Measurements from ENCODE around the gene QARS1. TPM values are rescaled to one million over a fixed set of nuclear protein-coding genes. Genes with fewer than 3 reads are reported as not detected.

QARS1 gene
- total and polyA plus RNA-seq, 10 donors: 174 to 329 (median 221) TPM

DNA sequence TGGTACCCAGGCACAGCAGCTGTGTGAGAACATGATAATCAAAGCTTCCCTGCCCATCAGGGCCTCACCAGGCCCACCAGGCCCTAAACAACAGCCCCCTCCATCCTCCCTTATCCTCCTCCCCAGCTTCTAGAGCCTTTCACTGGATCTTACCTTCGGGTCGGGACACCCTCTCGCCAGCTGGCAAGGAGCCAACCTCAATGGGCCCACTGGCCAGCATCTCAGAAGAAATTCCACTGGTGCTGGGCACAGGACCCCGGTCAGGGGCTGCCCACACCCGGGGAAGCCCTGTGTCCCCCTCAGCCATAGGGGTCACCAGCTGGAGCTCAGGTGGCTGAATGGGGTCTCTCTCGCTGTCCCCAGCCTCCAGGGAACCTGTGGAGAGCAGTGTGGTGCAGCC is 6.8 kb upstream of the QARS1 start:
- Histone ChIP-seq H3K9me3 (no peaks in the 10 kb centered on the region), H3K36me3 (peaks cover 16 to 98% (median 90%) of the 10 kb centered on the region in 6 donors), H3K4me3 (no peak overlapping the region), H3K27me3 (replicated peaks in 1 of 7) (no peaks in the 10 kb centered on the region), H3K4me1 (peaks cover 0 to 10% (median 0%) of the 10 kb centered on the region in 6 donors), H3K27ac (no peak overlapping the region)
- 73 to 99% (median 89%) methylated on average over 3 to 6 of the region's 6 CpGs for WGBS, 5 donors
- no peak for TF ChIP-seq POLR2AphosphoS5 (IDR thresholded peaks at IDR 0.05)
- TF ChIP-seq CTCF (IDR thresholded peaks at IDR 0.05 in 8 of 11, conservative IDR thresholded peaks at IDR 0.05 in 3 of 11): no peak
- no peak for TF ChIP-seq POLR2A (IDR thresholded peaks at IDR 0.05)
- intact Hi-C loops (cut with DNase I; ENCODE audit: low total_unique reads): no loop called here
- DNase-seq: no peak

- Histone ChIP-seq H3K9me3 (no peaks in the 10 kb centered on the region), H3K4me3 (no peak overlapping the region), H3K27me3 (replicated peaks in 1 of 7) (no peaks in the 10 kb centered on the region), H3K27ac (no peak overlapping the region), H3K36me3 (peaks cover 11 to 94% (median 84%) of the 10 kb centered on the region in 6 donors), H3K4me1 (peaks cover 0 to 15% (median 2%) of the 10 kb centered on the region in 6 donors)
- 89 to 97% (median 94%) methylated on average over 12 to 13 of the region's 13 CpGs for WGBS, 5 donors
- DNase-seq: no peak
- intact Hi-C loops (cut with DNase I; ENCODE audit: low total_unique reads): no loop called here
- TF ChIP-seq CTCF (IDR thresholded peaks at IDR 0.05 in 8 of 11, conservative IDR thresholded peaks at IDR 0.05 in 3 of 11) (no peak), POLR2AphosphoS5 (IDR thresholded peaks at IDR 0.05) (peak in 1 of 3 donors; percentile 18), POLR2A (IDR thresholded peaks at IDR 0.05) (no peak)
Measured at GRCh38 chr3:49110780-49111179, 6.2 kb upstream of the QARS1 start.

DNA sequence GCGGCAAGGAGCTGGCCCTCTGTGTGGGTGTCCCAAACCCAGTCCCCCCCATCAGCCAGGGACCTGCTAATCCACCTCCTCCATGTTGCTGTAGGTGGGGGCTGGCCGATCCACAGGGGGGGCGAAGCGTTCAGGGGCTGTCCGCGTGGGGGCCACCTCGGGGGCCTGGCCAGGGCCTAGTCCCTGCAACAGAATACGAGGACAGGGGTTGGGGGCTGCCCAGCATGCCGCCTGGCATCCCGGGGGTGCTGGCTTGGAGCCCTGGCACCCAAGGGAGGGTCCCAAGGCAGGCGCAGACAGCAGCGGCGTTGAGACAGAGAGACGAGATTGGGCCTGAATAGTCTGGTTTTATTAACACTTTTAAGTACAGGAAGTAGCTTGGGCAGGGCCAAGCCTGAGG is 3.8 kb upstream of the QARS1 start:
- DNase-seq: no peak
- intact Hi-C loops (cut with DNase I; ENCODE audit: low total_unique reads): loop anchor here (10.0 kb wide), 1 partner anchor 84 kb away; the partner anchor contains the start of genes IMPDH2 and NDUFAF3
- WGBS, 5 donors: 73 to 86% (median 82%) methylated on average over 13 to 14 of the region's 14 CpGs
- no peak for TF ChIP-seq CTCF (IDR thresholded peaks at IDR 0.05 in 8 of 11, conservative IDR thresholded peaks at IDR 0.05 in 3 of 11)
- no peak for TF ChIP-seq POLR2AphosphoS5 (IDR thresholded peaks at IDR 0.05)
- TF ChIP-seq POLR2A (IDR thresholded peaks at IDR 0.05): no peak
- Histone ChIP-seq H3K4me1 (peaks cover 16 to 36% (median 23%) of the 10 kb centered on the region in 6 donors), H3K4me3 (no peak overlapping the region), H3K27me3 (replicated peaks in 1 of 7) (no peaks in the 10 kb centered on the region), H3K36me3 (peaks cover 9 to 72% (median 60%) of the 10 kb centered on the region in 6 donors), H3K27ac (peak overlapping the region in 3 of 8 donors; percentile 3 to 35 (median 15)), H3K9me3 (no peaks in the 10 kb centered on the region)

GRCh38 chr3:49104052-49104426 is 518 bp downstream of the QARS1 start:
- intact Hi-C loops (cut with DNase I; ENCODE audit: low total_unique reads): loop anchor here (10.0 kb wide), 1 partner anchor 79 kb away; the partner anchor contains the start of genes IMPDH2 and NDUFAF3
- H3K4me3 ChIP-seq: peak overlapping the region; percentile 84 to 97 (median 92)
- no peaks in the 10 kb centered on the region for H3K27me3 ChIP-seq (replicated peaks in 1 of 7)
- H3K27ac ChIP-seq: peak overlapping the region; percentile 79 to 94 (median 90)
- peaks cover 16 to 45% (median 27%) of the 10 kb centered on the region in 6 donors for H3K4me1 ChIP-seq
- peaks cover 6 to 72% (median 55%) of the 10 kb centered on the region in 6 donors for H3K36me3 ChIP-seq
- no peak for TF ChIP-seq POLR2A (IDR thresholded peaks at IDR 0.05)
- no peak for TF ChIP-seq CTCF (IDR thresholded peaks at IDR 0.05 in 8 of 11, conservative IDR thresholded peaks at IDR 0.05 in 3 of 11)
- TF ChIP-seq POLR2AphosphoS5 (IDR thresholded peaks at IDR 0.05): no peak
- H3K9me3 ChIP-seq: no peaks in the 10 kb centered on the region
- 2 to 7% (median 5%) methylated on average over 8 of the region's 8 CpGs for WGBS, 5 donors
- DNase-seq: no peak
